Astrocyte (in vitro differentiated cells and primary cell): Measurements from ENCODE around the gene MAPRE2. TPM values are rescaled to one million over a fixed set of nuclear protein-coding genes. Genes with fewer than 3 reads are reported as not detected.

Source experiments
- DNase-seq: peaks from one replicate; pipeline ENCODE4 v3.0.0-alpha.2; 2010; ENCODE audit warnings: low read depth
- FAIRE-seq: peaks from 2 replicates; lab custom pipeline; 2011; peaks lifted over from hg19 to GRCh38; lab: Jason Lieb, UNC
- H2AFZ ChIP-seq: 2 replicates; pipeline ENCODE4 v1.6.0; 2012; ENCODE audit warnings: low read depth, low read length, inconsistent platforms
- H3K27ac ChIP-seq: 2 replicates; pipeline ENCODE4 v1.5.1; 2011; ENCODE audit warnings: low read depth, low read length, inconsistent platforms
- H3K27me3 ChIP-seq: 2 replicates; pipeline ENCODE4 v1.6.0; 2011; ENCODE audit warnings: low read length, inconsistent platforms; ENCODE audit not compliant: insufficient read depth
- H3K36me3 ChIP-seq: 2 replicates; pipeline ENCODE4 v1.5.1; 2011; ENCODE audit warnings: low read length, inconsistent platforms; ENCODE audit not compliant: insufficient read depth
- H3K4me1 ChIP-seq: 2 replicates; pipeline ENCODE4 v1.5.1; 2011; ENCODE audit warnings: low read length, inconsistent platforms; ENCODE audit not compliant: insufficient read depth
- H3K4me2 ChIP-seq: 2 replicates; pipeline ENCODE4 v1.6.0; 2012; ENCODE audit warnings: low read length, inconsistent platforms
- H3K4me3 ChIP-seq: 2 replicates; pipeline ENCODE4 v1.5.1; 2011; ENCODE audit warnings: low read depth, mild to moderate bottlenecking, low read length, inconsistent platforms; ENCODE audit not compliant: insufficient read depth
- H3K79me2 ChIP-seq: 2 replicates; pipeline ENCODE4 v1.6.0; 2012; ENCODE audit warnings: mild to moderate bottlenecking, low read length, inconsistent platforms; ENCODE audit not compliant: insufficient read depth
- H3K9ac ChIP-seq: 2 replicates; pipeline ENCODE4 v1.6.0; 2012; ENCODE audit warnings: mild to moderate bottlenecking, low read length, inconsistent platforms
- H3K9me3 ChIP-seq: 2 replicates; pipeline ENCODE4 v1.5.1; 2012; ENCODE audit warnings: low read depth, mild to moderate bottlenecking, low read length, inconsistent platforms; ENCODE audit not compliant: insufficient read depth
- H4K20me1 ChIP-seq: 2 replicates; pipeline ENCODE4 v1.6.0; 2012; ENCODE audit warnings: low read length, inconsistent platforms; ENCODE audit not compliant: insufficient read depth
- H3K27ac Mint-ChIP-seq: one replicate; pipeline ENCODE4 v1.8.0; 2021; ENCODE audit warnings: mild to moderate bottlenecking, mixed read lengths; ENCODE audit not compliant: unreplicated experiment
- H3K27me3 Mint-ChIP-seq: one replicate; pipeline ENCODE4 v1.8.0; 2021; ENCODE audit warnings: low read depth, mixed read lengths; ENCODE audit not compliant: unreplicated experiment
- H3K36me3 Mint-ChIP-seq: one replicate; pipeline ENCODE4 v1.8.0; 2021; ENCODE audit warnings: low read depth, mixed read lengths; ENCODE audit not compliant: unreplicated experiment
- H3K4me1 Mint-ChIP-seq: one replicate; pipeline ENCODE4 v1.8.0; 2021; ENCODE audit warnings: low read depth, mixed read lengths; ENCODE audit not compliant: unreplicated experiment
- H3K4me3 Mint-ChIP-seq: one replicate; pipeline ENCODE4 v1.8.0; 2021; ENCODE audit warnings: mild to moderate bottlenecking, moderate library complexity, mixed read lengths; ENCODE audit not compliant: unreplicated experiment
- H3K9me3 Mint-ChIP-seq: one replicate; pipeline ENCODE4 v1.8.0; 2021; ENCODE audit warnings: mild to moderate bottlenecking, mixed read lengths; ENCODE audit not compliant: unreplicated experiment
- CTCF ChIP-seq: IDR thresholded peaks from 2 replicates; pipeline ENCODE4 v1.5.1; 2011; ENCODE audit warnings: low read depth, mild to moderate bottlenecking, inconsistent platforms, low read length, moderate library complexity; ENCODE audit not compliant: insufficient read depth
- EZH2 ChIP-seq: IDR thresholded peaks from 2 replicates; pipeline ENCODE4 v1.6.1; 2012; ENCODE audit warnings: mild to moderate bottlenecking, low read length, inconsistent platforms; ENCODE audit not compliant: insufficient read depth
- total RNA-seq: library from RNA; stranded (reverse); gene quantifications from 2 replicates; pipeline ENCODE4 v1.2.1, GENCODE V29; 2021

The MAPRE2 gene
- total RNA-seq, 1 donor from 2014 or later, result 33.8 TPM

- H2AFZ ChIP-seq, result no peak overlapping the region
- no peaks in the 10 kb centered on the region for H3K27me3 Mint-ChIP-seq
- no peak overlapping the region for H3K27ac Mint-ChIP-seq
- no peaks in the 10 kb centered on the region for H4K20me1 ChIP-seq
- no peak overlapping the region for H3K4me3 ChIP-seq
- H3K27me3 ChIP-seq, result no peaks in the 10 kb centered on the region
- H3K4me3 Mint-ChIP-seq, result no peak overlapping the region
- H3K36me3 Mint-ChIP-seq, result peaks cover 28% of the 10 kb centered on the region
- no peaks in the 10 kb centered on the region for H3K36me3 ChIP-seq
- H3K4me1 Mint-ChIP-seq, result no peaks in the 10 kb centered on the region
- no peaks in the 10 kb centered on the region for H3K4me1 ChIP-seq
- H3K9me3 ChIP-seq, result no peaks in the 10 kb centered on the region
- H3K4me2 ChIP-seq, result no peak overlapping the region
- no peak for TF ChIP-seq CTCF
- no peak for TF ChIP-seq EZH2
- no peak overlapping the region for H3K9ac ChIP-seq
- FAIRE-seq, result no peak
- H3K79me2 ChIP-seq, result no peaks in the 10 kb centered on the region
- no peak for DNase-seq
- no peaks in the 10 kb centered on the region for H3K9me3 Mint-ChIP-seq
- H3K27ac ChIP-seq, result no peak overlapping the region
Measured at GRCh38 chr18:35131387-35132020, 90.3 kb downstream of the MAPRE2 start.

- Mint-ChIP-seq H3K36me3 (peaks cover 24% of the 10 kb centered on the region), H3K27me3 (no peaks in the 10 kb centered on the region), H3K27ac (no peak overlapping the region), H3K4me1 (no peaks in the 10 kb centered on the region), H3K4me3 (no peak overlapping the region), H3K9me3 (no peaks in the 10 kb centered on the region)
- no peaks in the 10 kb centered on the region for H3K27me3 ChIP-seq
- no peak overlapping the region for H3K4me2 ChIP-seq
- no peak for TF ChIP-seq CTCF
- FAIRE-seq (no peak), DNase-seq (no peak)
- no peak overlapping the region for H3K27ac ChIP-seq
- no peaks in the 10 kb centered on the region for H3K79me2 ChIP-seq
- no peak overlapping the region for H3K9ac ChIP-seq
- H3K4me1 ChIP-seq, result no peaks in the 10 kb centered on the region
- H3K36me3 ChIP-seq, result no peaks in the 10 kb centered on the region
- no peaks in the 10 kb centered on the region for H4K20me1 ChIP-seq
- no peak overlapping the region for H3K4me3 ChIP-seq
- no peaks in the 10 kb centered on the region for H3K9me3 ChIP-seq
- no peak overlapping the region for H2AFZ ChIP-seq
Measured at GRCh38 chr18:35132021-35132902, 91.0 kb downstream of the MAPRE2 start.
